K562 (cell line): ENCODE data around the gene PCSK7. TPM values are rescaled to one million over a fixed set of nuclear protein-coding genes. Genes with fewer than 3 reads are reported as not detected.

Experiments used
- C11orf30 ChIP-seq: fragments of 450-650 bp; IDR thresholded peaks from 2 replicates; pipeline ENCODE4 v1.6.1; 2016; ENCODE audit warnings: low read depth, mild to moderate bottlenecking
- CC2D1A ChIP-seq: fragments of 450-650 bp; IDR thresholded peaks from 2 replicates; pipeline ENCODE4 v1.6.1; 2017; ENCODE audit warnings: mild to moderate bottlenecking
- CEBPG ChIP-seq, 3 experiments: fragments of 200-800 bp in 1 of 3; sonication (Bioruptor generic) in 1 of 3; sonication (generic) in 1 of 3; formaldehyde crosslinking in 1 of 3; IDR thresholded peaks in 2 of 3; conservative IDR thresholded peaks in 1 of 3; 2 replicates each; pipeline versions ENCODE4 v1.6.1 to v1.8.0; 2016 to 2022; ENCODE audit warnings: missing compliant biosample characterization in 2 of 3, missing genetic modification characterization in 2 of 3, mild to moderate bottlenecking in 1 of 3, missing genetic modification reagents in 1 of 3
- CHCHD3 ChIP-seq: fragments of 250-450 bp; sonication (Bioruptor Pico); IDR thresholded peaks from 2 replicates; pipeline ENCODE4 v2.1.2; 2022; ENCODE audit warnings: mild to moderate bottlenecking
- CREM ChIP-seq: IDR thresholded peaks from 2 replicates; pipeline ENCODE4 v1.6.1; 2014; ENCODE audit warnings: antibody characterized with exemption, low read depth
- DMBX1 ChIP-seq: fragments of 250-450 bp; sonication (Bioruptor Pico); IDR thresholded peaks from 2 replicates; pipeline ENCODE4 v1.8.0; 2022; ENCODE audit warnings: inconsistent platforms, mild to moderate bottlenecking, moderate library complexity, borderline replicate concordance
- FOXK1 ChIP-seq: sonication (generic); formaldehyde crosslinking; IDR thresholded peaks from 2 replicates; pipeline ENCODE4 v1.8.0; 2022; ENCODE audit warnings: missing genetic modification reagents, mild to moderate bottlenecking, borderline replicate concordance
- GABPA ChIP-seq: fragments of 200-800 bp; sonication (Bioruptor generic); conservative IDR thresholded peaks from 2 replicates; pipeline ENCODE4 v1.6.1; 2016; ENCODE audit warnings: low read depth, missing genetic modification characterization, missing compliant biosample characterization
- L3MBTL2 ChIP-seq: fragments of 450-650 bp; IDR thresholded peaks from 2 replicates; pipeline ENCODE4 v1.6.1; 2016; ENCODE audit warnings: mild to moderate bottlenecking, moderate library complexity
- MEIS2 ChIP-seq: fragments of 450-650 bp; IDR thresholded peaks from 2 replicates; pipeline ENCODE4 v1.6.1; 2014; ENCODE audit warnings: mild to moderate bottlenecking; ENCODE audit not compliant: partially characterized antibody
- MTA1 ChIP-seq: fragments of 450-650 bp; IDR thresholded peaks from 2 replicates; pipeline ENCODE4 v1.6.1; 2017; ENCODE audit warnings: borderline replicate concordance
- NFIC ChIP-seq: fragments of 450-650 bp; IDR thresholded peaks from 2 replicates; pipeline ENCODE4 v1.6.1; 2017; ENCODE audit warnings: mild to moderate bottlenecking, inconsistent platforms
- NRF1 ChIP-seq, 2 experiments: fragments of 450-650 bp; IDR thresholded peaks in 1 of 2; conservative IDR thresholded peaks in 1 of 2; 2 replicates each; pipeline ENCODE4 v1.6.1; 2014; ENCODE audit warnings: mild to moderate bottlenecking in 2 of 2
- PHF8 ChIP-seq: fragments of 200-600 bp; sonication (generic); IDR thresholded peaks from 2 replicates; pipeline ENCODE4 v1.6.1; 2012; ENCODE audit warnings: mixed run types, mild to moderate bottlenecking, inconsistent platforms, low read length, moderate library complexity, borderline replicate concordance
- RCOR1 ChIP-seq, 2 experiments: IDR thresholded peaks; 2 replicates each; pipeline ENCODE4 v1.6.1; 2012; ENCODE audit warnings: low read depth in 2 of 2, low read length in 2 of 2, borderline replicate concordance in 1 of 2, improper control_type of control experiment in 1 of 2
- SIN3A ChIP-seq, 2 experiments: fragments of 150-350 bp in 1 of 2; IDR thresholded peaks; 2 replicates each; pipeline ENCODE4 v1.6.1; 2011 to 2016; ENCODE audit warnings: borderline replicate concordance in 2 of 2, low read depth in 2 of 2, low read length in 2 of 2, mild to moderate bottlenecking in 2 of 2, moderate library complexity in 2 of 2; ENCODE audit not compliant: control insufficient read depth in 1 of 2
- SLC30A9 ChIP-seq: fragments of 250-450 bp; sonication (Bioruptor Pico); IDR thresholded peaks from 2 replicates; pipeline ENCODE4 v1.8.0; 2022; ENCODE audit warnings: mild to moderate bottlenecking, moderate library complexity
- SMARCE1 ChIP-seq: fragments of 450-650 bp; IDR thresholded peaks from 2 replicates; pipeline ENCODE4 v1.7.1; 2016; ENCODE audit warnings: mild to moderate bottlenecking
- STAT5B ChIP-seq: fragments of 250-450 bp; sonication (Bioruptor Pico); IDR thresholded peaks from 2 replicates; pipeline ENCODE4 v1.8.0; 2021; ENCODE audit warnings: mild to moderate bottlenecking, inconsistent platforms
- TAF1 ChIP-seq: IDR thresholded peaks from 2 replicates; pipeline ENCODE4 v1.6.1; 2011; ENCODE audit warnings: mild to moderate bottlenecking, low read length, moderate library complexity; ENCODE audit not compliant: insufficient read depth, control insufficient read depth, severe bottlenecking; ENCODE audit errors: extremely low read depth
- TOE1 ChIP-seq, 2 experiments: fragments of 450-650 bp in 1 of 2; sonication (generic) in 1 of 2; formaldehyde crosslinking in 1 of 2; IDR thresholded peaks; 2 replicates each; pipeline versions ENCODE4 v1.7.1 to v1.8.0; 2016 to 2022; ENCODE audit warnings: borderline replicate concordance in 2 of 2, mild to moderate bottlenecking in 2 of 2, antibody characterized with exemption in 1 of 2, inconsistent platforms in 1 of 2, low read depth in 1 of 2, missing genetic modification reagents in 1 of 2, moderate library complexity in 1 of 2
- XRCC5 ChIP-seq: fragments of 200-400 bp; formaldehyde crosslinking; IDR thresholded peaks from 2 replicates; pipeline ENCODE4 v1.6.1; 2017; ENCODE audit warnings: low read depth, mild to moderate bottlenecking, low read length
- polyA plus RNA-seq, 8 experiments: library from polyadenylated mRNA; depleted of rRNA in 4 of 8; stranded (reverse) in 5 of 8; unstranded in 3 of 8; fragments of >200 nt; fragmentation: Nextera tagmentation in 2 of 8; fragmentation: Illumina TruSeq in 1 of 8; extraction: Ambion mirVana in 2 of 8; extraction: Trizol in 1 of 8; gene quantifications; 2 replicates each; pipeline versions ENCODE4 v1.2.1 to v1.2.3, GENCODE V29; 2011 to 2014; ENCODE audit warnings: inconsistent platforms in 1 of 8, missing spikeins in 1 of 8
- total RNA-seq, 7 experiments: library from RNA; depleted of rRNA in 6 of 7; stranded (reverse); fragments of >200 nt in 6 of 7; fragmentation: Illumina TruSeq in 2 of 7; extraction: Trizol in 2 of 7; gene quantifications; 2 replicates each; pipeline versions ENCODE4 v1.2.1 to v1.2.3, GENCODE V29; 2011 to 2021; ENCODE audit warnings: low replicate concordance in 1 of 7
- TF ChIP-seq, protein P1 (sequence below): fragments of 250-450 bp; sonication (Bioruptor Pico); IDR thresholded peaks from 2 replicates; pipeline ENCODE4 v1.4.0; 2020; ENCODE audit warnings: mild to moderate bottlenecking
- TF ChIP-seq, protein P2 (sequence below): sonication (generic); formaldehyde crosslinking; IDR thresholded peaks from 2 replicates; pipeline ENCODE4 v1.8.0; 2022; ENCODE audit warnings: missing genetic modification reagents, mild to moderate bottlenecking, moderate library complexity, borderline replicate concordance

PCSK7 gene
- total and polyA plus RNA-seq, 9 of the 15 experiments (the other 6 are each of a cell fraction or from before 2014, with no cell fraction given): 3.1 to 29.2 (median 15.6) TPM

DNA sequence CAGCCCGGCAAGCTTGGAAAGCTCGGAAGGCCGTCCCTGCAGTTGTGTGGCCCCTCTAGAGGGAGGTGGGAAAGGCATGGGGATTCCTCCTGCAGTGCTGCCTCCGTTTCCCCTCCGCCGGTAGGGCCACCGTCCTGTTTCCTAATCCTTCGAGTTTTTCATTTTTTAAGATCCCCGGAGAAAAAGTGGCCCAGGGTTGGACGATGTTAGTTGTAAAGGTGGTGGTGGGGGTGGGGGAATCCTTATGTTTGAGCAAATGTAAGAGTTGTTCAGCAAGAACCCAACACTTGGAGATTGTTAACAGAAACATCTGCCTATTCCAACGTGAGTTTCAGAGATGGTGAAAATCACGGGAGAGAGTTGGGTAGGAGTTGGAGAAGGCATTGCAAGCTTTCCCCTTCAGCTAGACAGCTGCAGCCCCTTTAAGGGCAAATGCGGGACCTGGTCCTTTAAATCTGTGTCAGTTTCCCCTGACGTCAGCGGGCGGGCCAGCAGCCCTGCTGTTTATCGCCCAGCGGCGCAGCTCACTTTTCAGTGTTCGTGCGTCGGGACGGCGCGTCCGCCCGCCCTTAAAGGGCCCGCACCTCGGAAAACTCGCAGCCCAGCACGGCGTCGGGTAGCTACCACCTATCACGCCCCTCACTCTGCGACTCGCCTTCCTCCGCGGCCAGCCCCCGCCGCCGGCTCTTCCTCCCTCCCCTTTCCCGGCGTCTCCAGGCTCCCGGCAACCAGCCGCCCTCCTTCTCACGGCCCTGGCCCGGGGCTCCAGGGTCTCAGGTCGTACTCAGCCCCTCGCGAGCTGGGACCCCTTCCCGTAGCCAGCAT lies 53.5 kb downstream of the PCSK7 start, which contains the start of gene SIDT2 (continued):
- no peak for TF ChIP-seq CHCHD3 (CRISPR knock-in tag)
- TF ChIP-seq GABPA (tag): 0 out of 2 replicates have a peak, but pooled peaks have one; percentile 5
- TF ChIP-seq NFIC: peak; percentile 27
- TF ChIP-seq CC2D1A: no peak
- peak in 1 of 2 experiments; percentile 82; a peak in 2 of 4 replicates for TF ChIP-seq RCOR1 (IDR thresholded peaks at IDR 0.05; ENCODE audit: borderline replicate concordance in 1 of 2, low read depth in 2 of 2, low read length in 2 of 2)
- TF ChIP-seq FOXK1 (CRISPR knock-in tag): 0 out of 2 replicates have a peak, but pooled peaks have one; percentile 23
- peak; percentile 94 for TF ChIP-seq TOE1 (IDR thresholded peaks at IDR 0.05; ENCODE audit: borderline replicate concordance)
- TF ChIP-seq TOE1 (CRISPR knock-in tag; IDR thresholded peaks at IDR 0.05; ENCODE audit: borderline replicate concordance, low read depth): no peak
- TF ChIP-seq NRF1 (conservative IDR thresholded peaks at IDR 0.05 in 1 of 2, IDR thresholded peaks at IDR 0.05 in 1 of 2): peak; percentile 85 to 87
- peak; percentile 33; the same call in 1 of the 2 replicates for TF ChIP-seq MTA1
- TF ChIP-seq, protein P1, sequence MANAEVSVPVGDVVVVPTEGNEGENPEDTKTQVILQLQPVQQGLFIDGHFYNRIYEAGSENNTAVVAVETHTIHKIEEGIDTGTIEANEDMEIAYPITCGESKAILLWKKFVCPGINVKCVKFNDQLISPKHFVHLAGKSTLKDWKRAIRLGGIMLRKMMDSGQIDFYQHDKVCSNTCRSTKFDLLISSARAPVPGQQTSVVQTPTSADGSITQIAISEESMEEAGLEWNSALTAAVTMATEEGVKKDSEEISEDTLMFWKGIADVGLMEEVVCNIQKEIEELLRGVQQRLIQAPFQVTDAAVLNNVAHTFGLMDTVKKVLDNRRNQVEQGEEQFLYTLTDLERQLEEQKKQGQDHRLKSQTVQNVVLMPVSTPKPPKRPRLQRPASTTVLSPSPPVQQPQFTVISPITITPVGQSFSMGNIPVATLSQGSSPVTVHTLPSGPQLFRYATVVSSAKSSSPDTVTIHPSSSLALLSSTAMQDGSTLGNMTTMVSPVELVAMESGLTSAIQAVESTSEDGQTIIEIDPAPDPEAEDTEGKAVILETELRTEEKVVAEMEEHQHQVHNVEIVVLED: peak; percentile 84
- TF ChIP-seq DMBX1 (CRISPR knock-in tag): no peak
- no peak for TF ChIP-seq SLC30A9 (CRISPR knock-in tag)
- peak in 1 of 2 experiments; percentile 41; a peak in 1 of 4 replicates for TF ChIP-seq SIN3A (IDR thresholded peaks at IDR 0.05; ENCODE audit: borderline replicate concordance in 2 of 2, control insufficient read depth in 1 of 2, low read depth in 2 of 2, low read length in 2 of 2)
- peak; percentile 94 for TF ChIP-seq CREM
- 0 out of 2 replicates have a peak, but pooled peaks have one; percentile 2 for TF ChIP-seq L3MBTL2
- TF ChIP-seq STAT5B (CRISPR knock-in tag): no peak
- TF ChIP-seq, protein P2, sequence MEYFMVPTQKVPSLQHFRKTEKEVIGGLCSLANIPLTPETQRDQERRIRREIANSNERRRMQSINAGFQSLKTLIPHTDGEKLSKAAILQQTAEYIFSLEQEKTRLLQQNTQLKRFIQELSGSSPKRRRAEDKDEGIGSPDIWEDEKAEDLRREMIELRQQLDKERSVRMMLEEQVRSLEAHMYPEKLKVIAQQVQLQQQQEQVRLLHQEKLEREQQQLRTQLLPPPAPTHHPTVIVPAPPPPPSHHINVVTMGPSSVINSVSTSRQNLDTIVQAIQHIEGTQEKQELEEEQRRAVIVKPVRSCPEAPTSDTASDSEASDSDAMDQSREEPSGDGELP (CRISPR knock-in tag): peak; percentile 83
- no peak for TF ChIP-seq CEBPG (CRISPR knock-in tag; IDR thresholded peaks at IDR 0.05)
- TF ChIP-seq CEBPG (tag; conservative IDR thresholded peaks at IDR 0.05 in 1 of 2, IDR thresholded peaks at IDR 0.05 in 1 of 2): no peak
- peak; percentile 49 for TF ChIP-seq TAF1
- 0 out of 2 replicates have a peak, but pooled peaks have one; percentile 34 for TF ChIP-seq XRCC5
- TF ChIP-seq C11orf30: 0 out of 2 replicates have a peak, but pooled peaks have one; percentile 30
- peak; percentile 39; the same call in 1 of the 2 replicates for TF ChIP-seq PHF8
- peak; percentile 50 for TF ChIP-seq MEIS2
- TF ChIP-seq SMARCE1: no peak
